GM12864 (cell line): ENCODE data around the gene EMILIN2.
"Not testable (repeated sequence)": the region's sequence is repeated elsewhere in the genome, so short reads cannot be mapped to it uniquely, and the experiment has no call there.

Experiments
- DNase-seq: peaks from one replicate; pipeline ENCODE4 v3.0.0-alpha.2; 2011; ENCODE audit warnings: low read depth
- H3K4me3 ChIP-seq: 2 replicates; pipeline ENCODE4 v1.5.1; 2011; ENCODE audit warnings: mild to moderate bottlenecking, low read depth, low read length, control low read depth
- CTCF ChIP-seq: IDR thresholded peaks from 2 replicates; pipeline ENCODE4 v1.5.1; 2011; ENCODE audit warnings: low read depth, mild to moderate bottlenecking, moderate library complexity, low read length, control low read depth, inconsistent platforms; ENCODE audit errors: missing control alignments

EMILIN2 gene

GRCh38 chr18:2912357-2913299 is 65.8 kb downstream of the EMILIN2 start:
- no peak for DNase-seq
- TF ChIP-seq CTCF = no peak
- no peak overlapping the region for H3K4me3 ChIP-seq

GRCh38 chr18:2913398-2914005 is 66.7 kb downstream of the EMILIN2 start:
- no peak for TF ChIP-seq CTCF

GRCh38 chr18:2914185-2914880 is 67.5 kb downstream of the EMILIN2 start:
- DNase-seq = no peak
- H3K4me3 ChIP-seq = no peak overlapping the region
- no peak for TF ChIP-seq CTCF

More at GRCh38 chr18:2913398-2914005, 66.7 kb downstream of the EMILIN2 start:
- no peak for DNase-seq
- no peak overlapping the region for H3K4me3 ChIP-seq

GRCh38 chr18:2914881-2915240 is 68.1 kb downstream of the EMILIN2 start:
- no peak overlapping the region for H3K4me3 ChIP-seq
- no peak for TF ChIP-seq CTCF
- DNase-seq = no peak

- not testable (repeated sequence) for H3K4me3 ChIP-seq, DNase-seq
Observed at GRCh38 chr18:2915486-2915885, 68.7 kb downstream of the EMILIN2 start.

- DNase-seq = no peak
- no peak overlapping the region for H3K4me3 ChIP-seq
- no peak for TF ChIP-seq CTCF
Observed at GRCh38 chr18:2916184-2916583, 69.4 kb downstream of the EMILIN2 start.

GRCh38 chr18:2917259-2918047 is 70.6 kb downstream of the EMILIN2 start:
- no peak overlapping the region for H3K4me3 ChIP-seq
- no peak for TF ChIP-seq CTCF
- no peak for DNase-seq
